ENCODE measurements around the gene LHPP. TPM values are rescaled to one million over a fixed set of nuclear protein-coding genes. Genes with fewer than 3 reads are reported as not detected.

The LHPP gene
- total and polyA plus RNA-seq, 2 experiments from 2014 or later: 27.4 to 40.2 TPM

DNA sequence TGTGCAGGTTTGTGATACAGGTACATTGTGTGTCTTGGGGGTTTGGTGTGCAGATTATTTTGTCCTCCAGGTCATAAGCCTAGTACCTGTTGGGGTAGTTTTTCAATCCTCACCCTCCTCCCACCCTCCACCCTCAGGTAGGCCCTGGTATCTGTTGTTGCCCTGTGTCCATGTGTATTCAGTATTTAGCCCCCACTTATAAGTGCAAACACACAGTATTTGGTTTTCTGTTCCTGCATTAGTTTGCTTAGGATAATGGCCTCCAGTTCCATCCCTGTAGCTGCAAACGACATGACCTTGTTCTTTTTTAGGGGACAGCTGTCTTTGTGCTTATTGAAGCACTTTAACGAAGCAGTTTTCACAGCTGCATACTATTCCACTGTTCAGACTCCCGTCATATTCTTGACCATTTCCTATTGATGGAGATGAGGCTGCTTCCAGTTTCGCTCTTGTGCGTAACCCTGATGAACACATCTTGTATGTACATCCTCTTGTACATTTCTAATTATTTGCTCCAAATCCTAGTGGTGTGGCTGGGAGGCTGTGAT lies 47.4 kb downstream of the LHPP start:
- H3K9me3 Mint-ChIP-seq: no peaks in the 10 kb centered on the region; the same call in 2 of the 3 replicates
- Histone ChIP-seq H3K4me3 (no peak overlapping the region), H4K20me1 (replicated peaks; ENCODE audit: insufficient read depth) (no peaks in the 10 kb centered on the region; the same call in 1 of the 2 replicates)

More for the DNA sequence above, 47.4 kb downstream of the LHPP start:
- no peak overlapping the region for H3K27ac Mint-ChIP-seq
- ATAC-seq (no peak), DNase-seq (ENCODE audit: low spot score) (no peak)
- Histone ChIP-seq H3K4me2 (no peak overlapping the region), H3K27me3 (ENCODE audit: insufficient read depth) (no peaks in the 10 kb centered on the region), H3K79me2 (replicated peaks; ENCODE audit: insufficient read depth) (no peaks in the 10 kb centered on the region), H3K4me1 (ENCODE audit: insufficient read depth) (no peaks in the 10 kb centered on the region), H3K36me3 (ENCODE audit: insufficient read depth) (no peaks in the 10 kb centered on the region), H3F3A (replicated peaks; ENCODE audit: low read depth) (0 out of 2 replicates have a peak, but pooled peaks cover 6% of the 10 kb centered on the region), H3K9me2 (ENCODE audit: insufficient read depth) (no peaks in the 10 kb centered on the region), H3K27ac (ENCODE audit: low read depth) (no peak overlapping the region), H2AFZ (no peak overlapping the region)
- TF ChIP-seq EZH2 (IDR thresholded peaks at IDR 0.05; ENCODE audit: low read depth, unreplicated experiment) (no peak), ZNF114 (CRISPR knock-in tag; IDR thresholded peaks at IDR 0.05) (no peak), CREB1 (CRISPR knock-in tag; IDR thresholded peaks at IDR 0.05; ENCODE audit: low read depth) (no peak), STAT1 (IDR thresholded peaks at IDR 0.05; ENCODE audit: unreplicated experiment) (no peak), ZNF462 (CRISPR knock-in tag; IDR thresholded peaks at IDR 0.05) (no peak), ZNF331 (CRISPR knock-in tag; IDR thresholded peaks at IDR 0.05; ENCODE audit: low read depth) (no peak), NANOG (IDR thresholded peaks at IDR 0.05; ENCODE audit: borderline replicate concordance) (no peak), JUNB (IDR thresholded peaks at IDR 0.05; ENCODE audit: unreplicated experiment) (no peak)
- TF ChIP-seq, protein P1, sequence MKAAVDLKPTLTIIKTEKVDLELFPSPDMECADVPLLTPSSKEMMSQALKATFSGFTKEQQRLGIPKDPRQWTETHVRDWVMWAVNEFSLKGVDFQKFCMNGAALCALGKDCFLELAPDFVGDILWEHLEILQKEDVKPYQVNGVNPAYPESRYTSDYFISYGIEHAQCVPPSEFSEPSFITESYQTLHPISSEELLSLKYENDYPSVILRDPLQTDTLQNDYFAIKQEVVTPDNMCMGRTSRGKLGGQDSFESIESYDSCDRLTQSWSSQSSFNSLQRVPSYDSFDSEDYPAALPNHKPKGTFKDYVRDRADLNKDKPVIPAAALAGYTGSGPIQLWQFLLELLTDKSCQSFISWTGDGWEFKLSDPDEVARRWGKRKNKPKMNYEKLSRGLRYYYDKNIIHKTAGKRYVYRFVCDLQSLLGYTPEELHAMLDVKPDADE (IDR thresholded peaks at IDR 0.05): no peak
- peaks cover 3% of the 10 kb centered on the region; the same call in 1 of the 3 replicates for H3K4me1 Mint-ChIP-seq
- peaks cover 10% of the 10 kb centered on the region for H3K27me3 Mint-ChIP-seq (ENCODE audit: insufficient read depth, low read depth, poor library complexity)
- H3K36me3 Mint-ChIP-seq (ENCODE audit: low read depth): 0 out of 3 replicates have a peak, but pooled peaks cover 4% of the 10 kb centered on the region
- H3K4me3 Mint-ChIP-seq: no peak overlapping the region

All from GM23338 (cell line).